T-helper 2 cell treated with Interferon-gamma antibody and Interleukin-4, amounts not matched to agents 100 ng/mL and 5 ng/mL, for 36 hours (primary cell): ENCODE results near the gene TERT. TPM values are rescaled to one million over a fixed set of nuclear protein-coding genes. Genes with fewer than 3 reads are reported as not detected.

Source experiments
- intact Hi-C: fragments of 100-400 bp; cut with micrococcal nuclease; formaldehyde crosslinking; loops from one replicate; pipeline ENCODE4 v1.15.1; 2023
- total RNA-seq: library from RNA; stranded (reverse); gene quantifications from 2 replicates; pipeline ENCODE4 v1.2.3, GENCODE V29; 2022

The TERT gene
- total RNA-seq, 1 donor from 2014 or later: 9.0 TPM

- intact Hi-C loops: loop anchor here (10.0 kb wide), 2 partner anchors 65 to 355 kb away; no protein-coding TSS in a partner anchor
These were observed 24.8 kb upstream of the TERT start for GRCh38 chr5:1319436-1320256.

DNA sequence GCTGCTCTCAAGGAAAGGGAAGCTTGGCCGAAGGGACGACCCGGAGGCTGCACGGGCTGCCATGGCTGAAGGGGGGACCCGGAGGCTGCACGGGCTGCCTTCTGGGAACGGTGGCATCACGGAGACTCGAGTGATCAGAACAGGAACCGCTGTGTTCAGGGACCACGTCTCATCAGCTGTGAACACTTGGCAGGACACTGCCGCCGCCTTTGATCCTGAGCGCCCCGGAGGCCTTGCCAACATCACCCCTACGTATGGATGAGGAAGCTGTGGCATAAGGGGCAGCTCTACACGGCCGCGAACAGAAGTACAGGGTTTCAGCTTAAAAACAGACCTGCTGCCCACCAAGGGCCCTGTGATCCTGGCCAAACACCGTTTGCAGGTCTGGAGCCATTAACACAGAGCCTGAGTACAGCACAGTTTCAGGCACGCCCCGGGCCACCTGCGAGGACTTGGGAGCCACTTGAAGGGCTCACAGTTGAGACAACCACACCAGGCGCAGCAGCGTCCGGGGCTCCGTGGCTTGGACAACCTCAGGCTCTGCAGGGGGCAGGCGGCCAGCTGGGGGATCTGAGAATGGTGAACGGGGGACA lies 23.9 kb upstream of the TERT start:
- intact Hi-C loops: loop anchor here (10.0 kb wide), 2 partner anchors 64 to 354 kb away; no protein-coding TSS in a partner anchor

- intact Hi-C loops: loop anchor here (10.0 kb wide), 2 partner anchors 63 to 353 kb away; no protein-coding TSS in a partner anchor
These were observed 23.2 kb upstream of the TERT start for GRCh38 chr5:1317921-1318565.

- intact Hi-C loops: loop anchor here (10.0 kb wide), 2 partner anchors 62 to 352 kb away; no protein-coding TSS in a partner anchor
These were observed 21.9 kb upstream of the TERT start for GRCh38 chr5:1316588-1317340.

DNA sequence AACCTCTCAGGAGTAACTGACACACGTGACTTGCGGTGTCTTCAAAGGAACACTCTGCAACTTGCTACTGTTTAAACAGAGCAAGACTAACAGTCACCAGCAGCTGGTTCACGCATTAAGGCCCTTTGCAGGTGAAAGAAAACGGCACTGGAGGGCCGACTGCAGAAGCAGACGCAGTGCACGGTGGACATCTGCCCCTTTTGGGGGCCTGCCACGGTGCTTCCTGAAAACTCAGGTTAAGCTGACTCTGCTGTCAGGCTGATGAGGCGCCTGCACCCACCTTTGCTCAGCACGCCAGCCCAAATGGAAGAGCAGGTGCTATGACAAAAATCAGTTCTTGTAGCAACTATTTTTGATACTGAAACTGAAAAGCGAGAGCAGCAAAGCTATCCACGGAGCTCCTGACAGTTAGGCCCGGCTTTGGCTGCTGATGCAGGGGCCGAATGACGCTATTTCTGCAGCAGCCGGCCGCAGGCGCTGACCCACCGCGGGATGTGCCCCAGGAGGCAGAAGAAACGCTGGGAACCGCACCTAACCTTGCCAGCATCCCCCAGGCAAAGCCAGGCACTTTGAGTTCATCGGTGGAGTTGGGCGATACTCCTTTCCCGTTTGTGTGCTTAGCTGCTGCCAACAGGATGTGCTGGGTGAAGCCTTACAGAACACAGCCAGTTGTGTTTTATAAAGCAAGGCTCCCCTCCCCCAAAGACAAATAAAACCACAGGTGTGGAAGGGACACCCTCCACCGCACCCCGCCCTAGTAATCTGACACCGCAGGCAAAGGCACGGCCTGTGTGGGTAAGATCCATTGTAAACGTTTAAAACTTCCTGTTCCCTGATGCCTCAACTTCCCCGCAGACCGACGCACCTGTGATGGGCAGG lies 21.1 kb upstream of the TERT start:
- intact Hi-C loops: loop anchor here (10.0 kb wide), 2 partner anchors 61 to 351 kb away; no protein-coding TSS in a partner anchor

GRCh38 chr5:1315018-1315708 lies 20.3 kb upstream of the TERT start:
- intact Hi-C loops: loop anchor here (10.0 kb wide), 2 partner anchors 60 to 350 kb away; no protein-coding TSS in a partner anchor

GRCh38 chr5:1314564-1314982 lies 19.7 kb upstream of the TERT start:
- intact Hi-C loops: loop anchor here (10.0 kb wide), 2 partner anchors 60 to 350 kb away; no protein-coding TSS in a partner anchor

GRCh38 chr5:1312993-1313833 lies 18.3 kb upstream of the TERT start:
- intact Hi-C loops: loop anchor here (2.0 to 10.0 kb wide), 4 partner anchors 18 to 348 kb away; partner anchors contain the start of genes CLPTM1L and TERT

DNA sequence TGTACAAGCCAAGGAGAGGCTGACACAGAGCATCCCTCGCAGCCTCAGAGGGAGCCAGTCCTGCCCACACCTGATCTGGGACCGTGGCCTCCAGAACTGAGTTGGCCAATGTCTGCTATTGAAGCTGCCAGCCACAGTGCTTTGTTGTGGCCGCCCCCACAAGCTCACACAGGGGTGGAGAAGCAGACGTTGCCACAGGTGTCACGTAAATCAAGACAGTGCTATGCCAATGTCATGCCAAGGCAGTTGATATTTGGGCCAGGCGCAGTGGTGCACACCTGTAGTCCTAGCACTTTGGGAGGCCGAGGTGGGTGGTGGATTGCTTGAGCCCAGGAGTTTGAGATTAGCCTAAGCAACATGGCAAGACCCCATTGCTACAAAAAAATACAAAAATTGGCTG lies 17.3 kb upstream of the TERT start:
- intact Hi-C loops: loop anchor here (2.0 to 10.0 kb wide), 4 partner anchors 17 to 347 kb away; partner anchors contain the start of genes CLPTM1L and TERT

DNA sequence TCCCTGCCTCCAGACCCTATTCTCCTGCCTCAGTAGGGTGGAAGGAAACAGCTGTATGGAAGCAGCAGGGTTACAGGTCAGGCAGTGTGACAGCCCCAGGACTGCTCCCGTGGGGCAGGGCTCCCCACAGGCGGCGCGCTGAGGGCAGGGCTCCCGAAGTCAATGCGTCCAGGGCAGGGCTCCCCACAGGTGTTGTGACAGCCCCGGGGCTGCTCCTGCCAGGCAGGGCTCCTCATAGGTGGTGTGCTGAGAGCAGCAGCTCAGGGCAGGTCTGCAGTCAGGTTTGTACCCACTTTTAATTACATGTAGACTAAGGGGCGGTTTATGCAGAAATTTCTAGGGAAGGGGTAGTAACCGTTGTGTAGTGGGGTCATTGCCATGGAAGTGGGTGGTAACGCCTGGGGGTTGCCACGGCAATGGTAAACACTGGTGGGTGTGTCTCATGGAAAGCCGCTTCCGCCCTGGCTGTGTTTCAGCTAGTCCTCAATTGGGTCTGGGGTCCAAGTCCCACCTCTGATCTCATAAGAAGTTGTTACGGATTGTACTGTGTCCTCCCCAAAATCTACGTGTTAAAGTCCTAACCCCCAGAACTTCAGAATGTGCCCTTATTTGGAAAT lies 16.7 kb upstream of the TERT start:
- intact Hi-C loops: loop anchor here (2.0 to 10.0 kb wide), 4 partner anchors 17 to 347 kb away; partner anchors contain the start of genes CLPTM1L and TERT

- intact Hi-C loops: loop anchor here (10.0 kb wide), 2 partner anchors 55 to 345 kb away; no protein-coding TSS in a partner anchor
These were observed 15.2 kb upstream of the TERT start for GRCh38 chr5:1310118-1310517.

DNA sequence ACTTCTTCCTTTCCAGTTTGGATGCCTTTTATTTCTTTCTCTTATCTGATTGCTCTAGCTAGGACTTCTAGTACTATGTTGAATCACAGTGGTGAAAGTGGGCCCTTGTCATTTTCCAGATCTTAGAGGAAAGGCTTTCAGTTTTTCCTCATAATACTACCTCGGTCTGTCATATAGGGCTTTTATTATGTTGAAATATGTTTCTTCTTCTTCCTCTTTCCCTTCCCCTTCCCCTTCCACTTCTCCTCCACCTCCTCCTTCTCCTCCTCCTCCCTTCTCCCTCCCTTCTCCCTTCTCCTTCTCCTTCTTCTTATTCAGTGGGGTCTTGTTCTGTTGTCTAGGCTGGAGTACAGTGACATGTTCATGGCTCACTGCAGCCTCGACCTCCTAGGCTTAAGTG lies 9.2 kb upstream of the TERT start:
- intact Hi-C loops: no loop called here

- intact Hi-C loops: no loop called here
These were observed 7.4 kb upstream of the TERT start for GRCh38 chr5:1302258-1302657.

- intact Hi-C loops: no loop called here
These were observed 5.8 kb upstream of the TERT start for GRCh38 chr5:1300581-1301083.

DNA sequence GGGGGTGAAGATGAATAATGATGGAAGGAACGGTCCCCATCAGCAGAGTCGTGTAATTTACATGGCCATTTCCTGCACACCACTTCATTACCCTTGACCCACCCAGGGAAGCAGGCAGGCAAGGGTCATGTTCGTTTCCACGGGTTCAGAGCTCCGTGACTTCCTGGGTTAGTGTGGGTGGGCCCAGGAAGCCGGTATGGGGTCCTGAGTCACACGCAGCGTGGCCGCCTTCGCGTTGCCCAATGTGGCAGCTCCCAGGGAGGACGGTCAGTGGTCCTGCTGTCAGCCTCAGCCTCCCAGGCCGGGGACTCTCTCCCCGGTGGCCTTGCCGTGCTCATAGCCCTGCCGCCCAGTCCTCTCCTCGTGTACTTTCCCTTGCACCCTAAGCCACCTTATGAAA lies 5.1 kb upstream of the TERT start:
- intact Hi-C loops: loop anchor here (5.0 kb wide), 1 partner anchor 42 kb away; no protein-coding TSS in a partner anchor

GRCh38 chr5:1299511-1299850 lies 4.6 kb upstream of the TERT start:
- intact Hi-C loops: loop anchor here (5.0 kb wide), 1 partner anchor 43 kb away; no protein-coding TSS in a partner anchor
